A549 treated with Hydrocortisone at 1 μM for 4 hours (cell line): Measurements from ENCODE around the gene PRKCG. TPM values are rescaled to one million over a fixed set of nuclear protein-coding genes. Genes with fewer than 3 reads are reported as not detected.

Experiments used
- total RNA-seq: library from RNA; stranded (reverse); fragments of 200-300 nt; extraction: Qiagen RNA extraction; gene quantifications from 5 replicates; pipeline ENCODE4 v1.2.3, GENCODE V29; 2022

PRKCG gene
- total RNA-seq: 3.6 to 6.8 TPM (median 5.6 TPM) in 5 replicates

DNA sequence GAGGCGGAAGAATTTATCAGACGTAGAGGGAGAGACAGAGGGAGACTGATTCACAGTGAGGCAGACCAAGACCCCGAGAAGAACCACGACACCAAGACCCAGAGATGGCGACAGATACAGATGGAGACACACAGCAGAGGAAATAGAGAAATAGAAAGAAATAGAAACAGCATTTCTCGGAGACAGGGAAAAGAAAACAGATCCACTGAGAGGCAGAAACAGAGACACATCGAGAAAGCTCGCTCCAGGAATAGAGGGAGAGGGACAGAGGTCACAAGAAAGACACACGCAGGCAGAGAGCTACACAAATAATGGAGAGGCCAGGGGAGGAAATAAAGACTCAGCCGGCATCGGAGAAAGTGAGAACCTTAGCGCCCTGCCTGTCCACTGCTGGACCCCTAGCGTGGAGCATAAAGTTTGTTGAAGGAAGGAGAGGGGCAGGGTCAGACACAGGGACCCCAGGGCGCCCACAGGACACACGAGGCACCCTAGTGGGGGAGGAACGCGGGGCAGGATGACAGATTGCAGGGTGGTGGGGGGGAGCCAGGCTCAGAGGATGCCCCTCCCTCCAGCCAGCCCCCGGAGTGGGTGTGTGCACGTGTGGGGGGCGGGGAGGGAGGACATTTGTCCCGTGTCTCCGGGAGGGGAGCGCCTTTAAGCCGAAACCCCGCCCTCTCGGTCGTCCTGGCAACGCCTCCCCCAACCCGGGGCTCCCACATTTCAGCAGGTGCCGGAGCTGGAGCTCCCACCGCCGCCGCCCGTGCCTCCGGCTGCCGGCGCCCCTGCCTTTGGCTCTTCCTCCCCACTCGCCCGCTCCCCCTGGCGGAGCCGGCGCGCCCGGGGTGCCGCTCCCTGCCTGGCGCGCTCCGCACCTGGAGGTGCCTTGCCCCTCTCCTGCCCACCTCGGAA lies at the start of gene PRKCG:
Gene PRKCG (plus strand): TSS at position 716 of the 909 bp plus-strand sequence. CDS start 298 bp downstream, outside the sequence.

GRCh38 chr19:53867225-53868090 lies 14.5 kb upstream of the PRKCG start, which contains the start of gene MYADM:
Gene MYADM (plus strand): TSS chr19:53867883. CDS start chr19:53873530, 5,647 bp downstream.

DNA sequence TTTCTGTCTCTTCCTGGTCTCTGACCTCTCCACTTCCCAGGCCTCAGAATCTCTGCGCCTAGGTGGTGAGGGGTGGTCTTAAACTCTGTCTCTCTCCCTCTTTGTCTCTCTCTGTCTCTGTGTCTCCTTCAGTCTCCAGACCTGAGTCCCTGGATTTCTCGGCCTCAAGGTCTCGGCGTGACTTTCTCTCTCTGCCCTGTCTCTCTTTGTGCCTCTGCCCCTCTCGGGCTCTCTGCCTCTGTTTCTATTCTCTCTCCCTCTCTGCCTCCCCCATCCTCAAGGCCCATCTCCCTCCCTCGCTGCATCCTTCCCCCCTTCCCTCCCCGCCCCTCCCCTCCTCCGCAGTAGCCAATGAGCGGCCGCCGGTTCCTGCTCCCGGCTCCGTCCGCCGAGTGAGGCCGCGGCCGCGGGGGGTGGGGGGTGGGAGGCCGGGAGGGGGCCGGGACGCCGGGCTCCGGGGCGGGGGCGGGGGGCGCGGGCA lies 27.0 kb downstream of the PRKCG start, which contains the start of gene CACNG7:
Gene CACNG7 (plus strand): TSS at position 344 of the 481 bp plus-strand sequence. CDS start 3,554 bp downstream, outside the sequence.

Other genes with a start within 250 kb of the PRKCG start
- gene NLRP12, start 57.9 kb upstream of the PRKCG start, total RNA-seq: not detected in 5 replicates
- 232 to 299 TPM (median 276 TPM) in 5 replicates for gene MYADM, start 14.3 kb upstream of the PRKCG start, total RNA-seq
- gene CACNG7, start 27.1 kb downstream of the PRKCG start, total RNA-seq: 6.4 to 9.1 TPM (median 8.0 TPM) in 5 replicates
- 0.62 to 1.1 TPM (median 0.91 TPM) in 5 replicates for gene CACNG8, start 80.7 kb downstream of the PRKCG start, total RNA-seq
- 8.8 to 12.8 TPM (median 11.3 TPM) in 5 replicates for gene CACNG6, start 109.4 kb downstream of the PRKCG start, total RNA-seq
- 0.60 to 1.2 TPM (median 0.73 TPM) in 4 of 5 replicates, not detected in the other for gene VSTM1, start 181.7 kb downstream of the PRKCG start, total RNA-seq
- gene TARM1, start 199.2 kb downstream of the PRKCG start, total RNA-seq: not detected in 5 replicates
- gene OSCAR, start 218.6 kb downstream of the PRKCG start, total RNA-seq: 0.20 to 0.41 TPM (median 0.27 TPM) in 5 replicates
- gene NDUFA3, start 220.7 kb downstream of the PRKCG start, total RNA-seq: 140 to 263 TPM (median 231 TPM) in 5 replicates
- 18.6 to 23.8 TPM (median 19.8 TPM) in 5 replicates for gene TFPT, start 233.5 kb downstream of the PRKCG start, total RNA-seq
- 105 to 119 TPM (median 114 TPM) in 5 replicates for gene PRPF31, start 233.6 kb downstream of the PRKCG start, total RNA-seq